PC-9 (cell line): Measurements from ENCODE around the gene PRPF8. TPM values are rescaled to one million over a fixed set of nuclear protein-coding genes. Genes with fewer than 3 reads are reported as not detected.

Experiments used
- BruUV-seq: library from RNA; stranded (reverse); fragments of 400-500 nt; replicated peaks from 2 replicates; lab custom pipeline; 2021; lab: Mats Ljungman, UMichigan
- CTCF ChIA-PET: fragments of 300-600 bp; sonication (Branson Sonifier 250); formaldehyde crosslinking; loops from one replicate; lab custom pipeline; 2022; ENCODE audit warnings: antibody characterized with exemption; lab: Charles Lee
- POLR2A ChIA-PET: fragments of 300-600 bp; sonication (Branson Sonifier 250); formaldehyde crosslinking; loops from one replicate; lab custom pipeline; 2022; ENCODE audit warnings: antibody characterized with exemption; ENCODE audit not compliant: unreplicated experiment; lab: Charles Lee
- DNase-seq, 2 experiments: peaks; one replicate each; pipeline versions ENCODE4 v3.0.0 to v3.0.0-alpha.2; 2015 to 2022; ENCODE audit warnings: mixed read lengths in 1 of 2
- H2AFZ ChIP-seq: fragments of 200-600 bp; sonication (generic); 2 replicates; pipeline ENCODE4 v1.8.1; 2017; ENCODE audit warnings: antibody characterized with exemption
- H3F3A ChIP-seq: fragments of 200-600 bp; sonication (generic); 2 replicates; pipeline ENCODE4 v1.8.1; 2017; ENCODE audit warnings: antibody characterized with exemption, mild to moderate bottlenecking, low read depth; ENCODE audit not compliant: insufficient read depth
- H3K27ac ChIP-seq: fragments of 200-600 bp; sonication (generic); 2 replicates; pipeline ENCODE4 v1.6.1; 2016; ENCODE audit warnings: mixed run types
- H3K27me3 ChIP-seq: fragments of 200-600 bp; sonication (generic); 2 replicates; pipeline ENCODE4 v1.6.1; 2016; ENCODE audit warnings: low read depth, mixed run types; ENCODE audit not compliant: insufficient read depth
- H3K36me3 ChIP-seq: fragments of 200-600 bp; sonication (generic); 2 replicates; pipeline ENCODE4 v1.6.1; 2016; ENCODE audit warnings: low read depth, mixed run types
- H3K4me1 ChIP-seq: fragments of 200-600 bp; sonication (generic); replicated peaks from 2 replicates; pipeline ENCODE4 v1.6.1; 2016; ENCODE audit warnings: mixed run types; ENCODE audit not compliant: insufficient read depth
- H3K4me2 ChIP-seq: fragments of 200-600 bp; sonication (generic); 2 replicates; pipeline ENCODE4 v1.6.1; 2017; ENCODE audit warnings: mixed run types
- H3K4me3 ChIP-seq: fragments of 200-600 bp; sonication (generic); 2 replicates; pipeline ENCODE4 v1.6.1; 2016; ENCODE audit warnings: mixed run types
- H3K79me2 ChIP-seq: fragments of 200-600 bp; sonication (generic); 2 replicates; pipeline ENCODE4 v1.6.1; 2017; ENCODE audit warnings: low read depth, mixed run types
- H3K9me2 ChIP-seq: fragments of 200-600 bp; sonication (generic); 2 replicates; pipeline ENCODE4 v1.8.1; 2017; ENCODE audit warnings: mild to moderate bottlenecking; ENCODE audit not compliant: insufficient read depth
- H3K9me3 ChIP-seq: fragments of 200-600 bp; sonication (generic); 2 replicates; pipeline ENCODE4 v1.8.1; 2016; ENCODE audit warnings: low read depth; ENCODE audit not compliant: insufficient read depth
- H4K20me1 ChIP-seq: fragments of 200-600 bp; sonication (generic); 2 replicates; pipeline ENCODE4 v1.8.1; 2017; ENCODE audit not compliant: insufficient read depth
- EZH2 ChIP-seq: fragments of 200-600 bp; sonication (generic); IDR thresholded peaks from 2 replicates; pipeline ENCODE4 v1.8.0; 2017; ENCODE audit warnings: antibody characterized with exemption, low read depth
- intact Hi-C: fragments of 100-400 bp; cut with micrococcal nuclease; formaldehyde crosslinking; loops from one replicate; pipeline ENCODE4 v1.10.0; 2022; ENCODE audit not compliant: unreplicated experiment
- total RNA-seq: library from RNA; stranded (reverse); gene quantifications from 2 replicates; pipeline ENCODE4 v1.2.3, GENCODE V29; 2021
- TF ChIP-seq, protein P1 (sequence below): fragments of 200-600 bp; sonication (generic); conservative IDR thresholded peaks from 2 replicates; pipeline ENCODE4 v1.6.1; 2017; ENCODE audit warnings: mixed run types, antibody characterized with exemption, mild to moderate bottlenecking, moderate library complexity

The PRPF8 gene
- total RNA-seq, 1 experiment from 2014 or later, result 496 TPM

DNA sequence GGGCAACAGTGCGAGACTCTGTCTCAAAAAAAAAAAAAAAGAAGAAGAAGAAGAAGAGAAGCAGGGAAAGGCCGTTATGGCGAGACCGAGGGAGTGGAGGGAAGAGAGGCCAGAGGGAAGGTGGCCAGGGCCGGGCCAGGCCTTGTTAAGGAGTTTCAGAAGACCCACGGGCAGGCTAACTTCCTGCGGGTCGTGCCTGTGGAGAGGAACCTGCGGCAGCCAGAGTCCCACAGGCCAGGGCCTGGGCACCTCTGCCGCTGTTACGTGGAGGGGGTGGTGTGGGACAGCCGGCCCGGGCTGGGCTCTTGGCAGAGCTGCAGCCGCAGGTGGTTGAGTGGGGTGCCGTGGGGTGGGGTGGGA lies 45.3 kb upstream of the PRPF8 start:
- H2AFZ ChIP-seq, result no peak overlapping the region
- no peak overlapping the region for H3K4me3 ChIP-seq
- H3F3A ChIP-seq, result no peaks in the 10 kb centered on the region
- H3K79me2 ChIP-seq, result peaks cover 7% of the 10 kb centered on the region; the same call in 1 of the 2 replicates
- no peaks in the 10 kb centered on the region for H3K36me3 ChIP-seq
- H3K9me3 ChIP-seq, result no peaks in the 10 kb centered on the region
- CTCF ChIA-PET, result interaction anchor here (0.8 kb wide), 1 partner anchor 100 kb away, joined by 7 read pairs; the partner anchor contains the start of genes RPA1 and SMYD4
- no peak overlapping the region for H3K4me2 ChIP-seq
- TF ChIP-seq, protein P1, sequence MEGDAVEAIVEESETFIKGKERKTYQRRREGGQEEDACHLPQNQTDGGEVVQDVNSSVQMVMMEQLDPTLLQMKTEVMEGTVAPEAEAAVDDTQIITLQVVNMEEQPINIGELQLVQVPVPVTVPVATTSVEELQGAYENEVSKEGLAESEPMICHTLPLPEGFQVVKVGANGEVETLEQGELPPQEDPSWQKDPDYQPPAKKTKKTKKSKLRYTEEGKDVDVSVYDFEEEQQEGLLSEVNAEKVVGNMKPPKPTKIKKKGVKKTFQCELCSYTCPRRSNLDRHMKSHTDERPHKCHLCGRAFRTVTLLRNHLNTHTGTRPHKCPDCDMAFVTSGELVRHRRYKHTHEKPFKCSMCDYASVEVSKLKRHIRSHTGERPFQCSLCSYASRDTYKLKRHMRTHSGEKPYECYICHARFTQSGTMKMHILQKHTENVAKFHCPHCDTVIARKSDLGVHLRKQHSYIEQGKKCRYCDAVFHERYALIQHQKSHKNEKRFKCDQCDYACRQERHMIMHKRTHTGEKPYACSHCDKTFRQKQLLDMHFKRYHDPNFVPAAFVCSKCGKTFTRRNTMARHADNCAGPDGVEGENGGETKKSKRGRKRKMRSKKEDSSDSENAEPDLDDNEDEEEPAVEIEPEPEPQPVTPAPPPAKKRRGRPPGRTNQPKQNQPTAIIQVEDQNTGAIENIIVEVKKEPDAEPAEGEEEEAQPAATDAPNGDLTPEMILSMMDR, result no peak
- TF ChIP-seq EZH2, result no peak
- H3K27me3 ChIP-seq, result no peaks in the 10 kb centered on the region
- H3K9me2 ChIP-seq, result no peaks in the 10 kb centered on the region
- POLR2A ChIA-PET, result interaction anchor here (0.6 kb wide), 1 partner anchor 217 kb away, joined by 3 read pairs; no protein-coding TSS in a partner anchor
- DNase-seq, result no peak
- no peaks in the 10 kb centered on the region; the same call in none of the 2 replicates for H4K20me1 ChIP-seq
- intact Hi-C loops, result no loop called here
- BruUV-seq, result no TSS peak
- no peak overlapping the region for H3K27ac ChIP-seq
- no peaks in the 10 kb centered on the region for H3K4me1 ChIP-seq

DNA sequence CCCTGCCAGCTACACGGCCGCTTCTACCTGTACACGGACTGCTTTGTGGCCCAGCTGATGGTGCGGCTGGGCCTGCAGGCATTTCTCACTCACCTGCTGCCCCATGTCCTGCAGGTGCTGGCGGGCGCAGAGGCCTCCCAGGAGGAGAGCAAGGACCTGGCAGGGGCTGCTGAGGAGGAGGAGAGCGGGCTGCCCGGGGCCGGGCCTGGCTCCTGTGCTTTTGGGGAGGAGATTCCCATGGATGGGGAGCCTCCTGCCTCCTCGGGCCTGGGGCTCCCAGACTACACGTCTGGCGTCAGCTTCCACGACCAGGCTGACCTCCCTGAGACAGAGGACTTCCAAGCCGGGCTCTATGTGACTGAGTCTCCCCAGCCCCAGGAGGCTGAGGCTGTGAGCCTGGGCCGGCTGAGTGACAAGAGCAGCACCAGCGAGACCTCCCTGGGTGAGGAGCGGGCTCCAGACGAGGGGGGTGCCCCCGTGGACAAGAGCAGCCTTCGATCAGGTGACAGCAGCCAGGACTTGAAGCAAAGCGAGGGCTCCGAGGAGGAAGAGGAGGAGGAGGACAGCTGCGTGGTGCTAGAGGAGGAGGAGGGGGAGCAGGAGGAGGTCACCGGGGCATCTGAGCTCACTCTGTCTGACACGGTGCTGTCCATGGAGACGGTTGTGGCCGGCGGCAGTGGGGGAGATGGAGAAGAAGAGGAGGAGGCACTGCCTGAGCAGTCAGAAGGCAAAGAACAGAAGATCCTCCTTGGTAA lies 43.4 kb upstream of the PRPF8 start:
- Histone ChIP-seq H3K4me2 (no peak overlapping the region), H4K20me1 (no peaks in the 10 kb centered on the region; the same call in none of the 2 replicates), H2AFZ (no peak overlapping the region), H3K9me2 (no peaks in the 10 kb centered on the region), H3K36me3 (no peaks in the 10 kb centered on the region), H3K9me3 (no peaks in the 10 kb centered on the region), H3K27me3 (no peaks in the 10 kb centered on the region), H3K79me2 (peaks cover 7% of the 10 kb centered on the region; the same call in 1 of the 2 replicates), H3F3A (peaks cover 5% of the 10 kb centered on the region; the same call in 1 of the 2 replicates), H3K4me1 (peaks cover 5% of the 10 kb centered on the region; the same call in 1 of the 2 replicates), H3K4me3 (no peak overlapping the region), H3K27ac (no peak overlapping the region)
- POLR2A ChIA-PET, result no interaction called here
- no TSS peak for BruUV-seq
- DNase-seq, result no peak
- CTCF ChIA-PET, result no interaction called here
- intact Hi-C loops, result no loop called here
- TF ChIP-seq EZH2, result no peak
- TF ChIP-seq, protein P1, result no peak

DNA sequence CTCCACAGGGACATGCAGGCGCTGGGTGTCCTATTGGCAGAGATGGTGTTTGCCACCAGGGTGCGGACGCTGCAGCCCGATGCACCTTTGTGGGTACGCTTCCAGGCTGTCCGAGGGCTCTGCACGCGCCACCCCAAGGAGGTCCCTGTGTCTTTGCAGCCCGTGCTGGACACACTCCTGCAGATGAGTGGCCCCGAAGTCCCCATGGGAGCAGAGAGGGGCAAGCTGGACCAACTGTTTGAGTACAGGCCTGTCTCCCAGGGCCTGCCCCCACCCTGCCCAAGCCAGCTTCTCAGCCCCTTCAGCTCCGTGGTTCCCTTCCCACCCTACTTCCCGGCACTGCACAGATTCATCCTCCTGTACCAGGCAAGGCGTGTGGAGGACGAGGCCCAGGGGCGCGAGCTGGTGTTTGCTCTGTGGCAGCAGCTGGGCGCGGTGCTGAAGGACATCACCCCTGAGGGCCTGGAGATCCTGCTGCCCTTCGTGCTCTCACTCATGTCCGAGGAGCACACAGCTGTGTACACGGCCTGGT lies 42.7 kb upstream of the PRPF8 start:
- Histone ChIP-seq H3K9me2 (no peaks in the 10 kb centered on the region), H3K36me3 (no peaks in the 10 kb centered on the region), H3K79me2 (peaks cover 7% of the 10 kb centered on the region; the same call in 1 of the 2 replicates), H3K4me3 (no peak overlapping the region), H4K20me1 (no peaks in the 10 kb centered on the region; the same call in none of the 2 replicates), H3K9me3 (no peaks in the 10 kb centered on the region), H3K27me3 (no peaks in the 10 kb centered on the region), H3K27ac (no peak overlapping the region), H3K4me2 (no peak overlapping the region), H3K4me1 (peaks cover 5% of the 10 kb centered on the region; the same call in 1 of the 2 replicates), H3F3A (peaks cover 5% of the 10 kb centered on the region; the same call in 1 of the 2 replicates), H2AFZ (no peak overlapping the region)
- ChIA-PET CTCF (no interaction called here), POLR2A (no interaction called here)
- no TSS peak for BruUV-seq
- no peak for DNase-seq
- no peak for TF ChIP-seq EZH2
- TF ChIP-seq, protein P1, result no peak
- intact Hi-C loops, result no loop called here
